ENCODE results near the gene SAP25.
A peak's percentile ranks its signal among the peaks of the same experiment; 100 is the strongest.
"Not testable (repeated sequence)": the region's sequence is repeated elsewhere in the genome, so short reads cannot be mapped to it uniquely, and the experiment has no call there.

DNA sequence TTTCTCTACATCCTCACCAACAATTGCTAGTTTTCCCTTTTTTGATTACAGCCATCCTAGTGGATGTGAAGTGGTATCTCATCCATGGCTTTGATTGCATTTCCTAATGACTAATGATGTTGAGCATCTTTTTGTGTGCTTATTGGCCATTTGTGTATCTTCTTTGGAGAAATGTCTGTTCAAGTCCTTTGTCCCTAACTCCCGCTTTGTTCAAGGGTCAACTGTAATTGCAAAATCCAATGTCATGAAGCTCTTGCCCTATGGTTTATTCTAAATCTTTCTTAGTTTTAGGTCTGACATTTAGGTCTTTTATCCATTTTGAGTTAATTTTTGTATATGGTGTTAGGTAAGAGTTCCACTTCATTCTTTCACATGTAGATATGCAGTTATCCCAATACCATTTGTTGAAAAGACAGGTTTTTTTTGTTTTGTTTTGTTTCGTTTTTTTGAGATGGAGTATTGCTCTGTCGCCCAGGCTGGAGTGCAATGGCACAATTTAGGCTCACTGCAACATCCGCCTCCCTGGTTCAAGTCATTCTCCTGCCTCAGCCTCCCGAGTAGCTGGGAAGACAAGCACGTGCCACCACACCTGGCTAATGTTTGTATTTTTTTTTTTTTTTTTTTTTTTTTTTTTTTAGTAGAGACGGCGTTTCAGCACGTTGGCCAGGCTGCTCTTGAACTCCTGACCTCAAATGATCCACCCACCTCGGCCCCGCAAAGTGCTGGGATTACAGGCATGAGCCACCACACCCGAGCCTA is 45.4 kb downstream of the SAP25 start:
- not testable (repeated sequence) for TF ChIP-seq JUND (IDR thresholded peaks at IDR 0.05); CTCF (IDR thresholded peaks at IDR 0.05; ENCODE audit: low read depth, low read length, missing input control); YY1 (IDR thresholded peaks at IDR 0.05); RXRA (IDR thresholded peaks at IDR 0.05); REST (IDR thresholded peaks at IDR 0.05); RAD21 (IDR thresholded peaks at IDR 0.05); TAF1 (conservative IDR thresholded peaks at IDR 0.05); HNF4G (IDR thresholded peaks at IDR 0.05); SP1 (IDR thresholded peaks at IDR 0.05); GABPA (IDR thresholded peaks at IDR 0.05 in 1 of 2, conservative IDR thresholded peaks at IDR 0.05 in 1 of 2)
- TF ChIP-seq, protein P1, sequence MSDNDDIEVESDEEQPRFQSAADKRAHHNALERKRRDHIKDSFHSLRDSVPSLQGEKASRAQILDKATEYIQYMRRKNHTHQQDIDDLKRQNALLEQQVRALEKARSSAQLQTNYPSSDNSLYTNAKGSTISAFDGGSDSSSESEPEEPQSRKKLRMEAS (IDR thresholded peaks at IDR 0.05): not testable (repeated sequence)
- TF ChIP-seq, protein P2, sequence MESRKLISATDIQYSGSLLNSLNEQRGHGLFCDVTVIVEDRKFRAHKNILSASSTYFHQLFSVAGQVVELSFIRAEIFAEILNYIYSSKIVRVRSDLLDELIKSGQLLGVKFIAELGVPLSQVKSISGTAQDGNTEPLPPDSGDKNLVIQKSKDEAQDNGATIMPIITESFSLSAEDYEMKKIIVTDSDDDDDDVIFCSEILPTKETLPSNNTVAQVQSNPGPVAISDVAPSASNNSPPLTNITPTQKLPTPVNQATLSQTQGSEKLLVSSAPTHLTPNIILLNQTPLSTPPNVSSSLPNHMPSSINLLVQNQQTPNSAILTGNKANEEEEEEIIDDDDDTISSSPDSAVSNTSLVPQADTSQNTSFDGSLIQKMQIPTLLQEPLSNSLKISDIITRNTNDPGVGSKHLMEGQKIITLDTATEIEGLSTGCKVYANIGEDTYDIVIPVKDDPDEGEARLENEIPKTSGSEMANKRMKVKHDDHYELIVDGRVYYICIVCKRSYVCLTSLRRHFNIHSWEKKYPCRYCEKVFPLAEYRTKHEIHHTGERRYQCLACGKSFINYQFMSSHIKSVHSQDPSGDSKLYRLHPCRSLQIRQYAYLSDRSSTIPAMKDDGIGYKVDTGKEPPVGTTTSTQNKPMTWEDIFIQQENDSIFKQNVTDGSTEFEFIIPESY (IDR thresholded peaks at IDR 0.05): not testable (repeated sequence)
- TF ChIP-seq HNF4A (conservative IDR thresholded peaks at IDR 0.05): peak in 1 of 2 donors; percentile 45
- TF ChIP-seq, protein P3, sequence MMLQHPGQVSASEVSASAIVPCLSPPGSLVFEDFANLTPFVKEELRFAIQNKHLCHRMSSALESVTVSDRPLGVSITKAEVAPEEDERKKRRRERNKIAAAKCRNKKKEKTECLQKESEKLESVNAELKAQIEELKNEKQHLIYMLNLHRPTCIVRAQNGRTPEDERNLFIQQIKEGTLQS (IDR thresholded peaks at IDR 0.05): not testable (repeated sequence)
